HPDE6-E6E7 (cell line): Measurements from ENCODE around the gene NUSAP1.
"Not testable (repeated sequence)": the region's sequence is repeated elsewhere in the genome, so short reads cannot be mapped to it uniquely, and the experiment has no call there.

Experiments used
- DNase-seq: peaks from one replicate; pipeline ENCODE4 v3.0.0; 2011; ENCODE audit warnings: missing footprints; ENCODE audit errors: extremely low spot score

The NUSAP1 gene

GRCh38 chr15:41333026-41333562 is 413 bp downstream of the NUSAP1 start:
- DNase-seq: no peak

- DNase-seq: no peak
These were observed 1.8 kb downstream of the NUSAP1 start for GRCh38 chr15:41334293-41335120.

- no peak for DNase-seq
These were observed 3.9 kb downstream of the NUSAP1 start for GRCh38 chr15:41336549-41336948.

GRCh38 chr15:41337047-41337446 is 4.4 kb downstream of the NUSAP1 start:
- no peak for DNase-seq

- no peak for DNase-seq
These were observed 5.2 kb downstream of the NUSAP1 start for GRCh38 chr15:41337631-41338522.

- no peak for DNase-seq
These were observed 7.6 kb downstream of the NUSAP1 start for GRCh38 chr15:41340189-41340695.

GRCh38 chr15:41341519-41341918 is 8.8 kb downstream of the NUSAP1 start:
- no peak for DNase-seq

GRCh38 chr15:41347236-41347635 is 14.6 kb downstream of the NUSAP1 start:
- DNase-seq: no peak

- DNase-seq: no peak
These were observed 17.5 kb downstream of the NUSAP1 start for GRCh38 chr15:41350057-41350717.

GRCh38 chr15:41354371-41354770 is 21.7 kb downstream of the NUSAP1 start:
- DNase-seq: no peak

- DNase-seq: no peak
These were observed 34.7 kb downstream of the NUSAP1 start for GRCh38 chr15:41367418-41367817.

- DNase-seq: no peak
These were observed 45.3 kb downstream of the NUSAP1 start for GRCh38 chr15:41377978-41378377.

GRCh38 chr15:41383974-41384749 is 51.5 kb downstream of the NUSAP1 start:
- not testable (repeated sequence) for DNase-seq

GRCh38 chr15:41387646-41388045 is 55.0 kb downstream of the NUSAP1 start:
- DNase-seq: no peak

GRCh38 chr15:41392659-41393058 is 60.0 kb downstream of the NUSAP1 start:
- no peak for DNase-seq

GRCh38 chr15:41394924-41395323 is 62.2 kb downstream of the NUSAP1 start:
- no peak for DNase-seq

GRCh38 chr15:41396111-41396510 is 63.4 kb downstream of the NUSAP1 start:
- no peak for DNase-seq

- DNase-seq: no peak
These were observed 69.2 kb downstream of the NUSAP1 start for GRCh38 chr15:41401904-41402267.

- no peak for DNase-seq
These were observed 74.7 kb downstream of the NUSAP1 start for GRCh38 chr15:41407341-41407740.

GRCh38 chr15:41408234-41408641 is 75.6 kb downstream of the NUSAP1 start:
- no peak for DNase-seq

GRCh38 chr15:41411031-41411430 is 78.3 kb downstream of the NUSAP1 start:
- DNase-seq: no peak
